ENCODE measurements around the gene PER2. TPM values are rescaled to one million over a fixed set of nuclear protein-coding genes. Genes with fewer than 3 reads are reported as not detected.
"Not testable (repeated sequence)": the region's sequence is repeated elsewhere in the genome, so short reads cannot be mapped to it uniquely, and the experiment has no call there.

The PER2 gene
- polyA plus RNA-seq, 2 donors, result 4.9 to 12.6 TPM

DNA sequence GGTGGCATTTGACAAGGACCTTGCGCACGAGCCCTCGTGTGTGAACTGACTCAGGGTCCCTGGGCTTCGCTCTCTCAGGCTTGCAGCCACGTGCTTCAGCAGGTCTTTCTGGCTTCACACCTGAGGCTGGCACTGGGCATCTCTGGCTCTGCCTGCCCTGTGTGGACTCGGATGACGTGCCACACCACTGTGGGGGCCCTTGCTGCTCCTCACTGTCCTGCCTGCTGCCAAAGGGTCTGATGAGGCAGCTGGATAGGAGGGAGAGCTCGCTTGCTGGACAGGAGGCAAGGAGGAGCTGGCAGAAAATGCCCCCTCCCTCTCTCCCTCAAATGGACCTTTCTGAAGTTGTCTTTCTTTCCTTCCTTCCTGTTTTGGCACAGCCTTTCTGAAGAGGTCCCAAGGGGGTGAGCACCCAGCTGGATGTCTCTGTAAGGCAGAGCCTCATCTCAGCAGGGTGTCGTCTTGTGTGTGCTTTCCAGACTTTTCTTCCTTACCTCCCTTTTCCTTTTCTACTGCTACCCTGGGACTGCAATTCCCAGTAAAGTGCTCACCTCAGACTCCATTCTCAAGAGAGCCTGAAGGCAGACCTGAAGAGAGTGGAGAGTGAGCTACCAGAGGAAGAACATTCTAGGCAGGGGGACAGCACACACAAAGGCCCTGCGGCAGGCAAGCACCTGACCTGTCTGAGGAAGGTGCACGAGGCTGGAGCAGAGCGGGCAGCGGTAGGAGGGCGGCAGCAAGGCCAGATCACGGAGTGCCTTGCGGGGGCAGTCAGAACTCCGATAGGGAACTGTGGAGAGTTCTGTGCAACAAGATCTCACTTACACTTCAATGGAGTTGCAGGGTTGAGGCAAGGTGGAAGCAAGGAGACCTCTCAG is 5.3 kb downstream of the PER2 start:
- no peak overlapping the region for H3K4me3 ChIP-seq (ENCODE audit: low read depth in 1 of 2, low read length in 2 of 2)
- no peaks in the 10 kb centered on the region for H3K9me3 ChIP-seq (ENCODE audit: control insufficient read depth in 2 of 2, insufficient read depth in 1 of 2, low read depth in 1 of 2, low read length in 1 of 2)
- no peak overlapping the region for H3K27ac ChIP-seq (ENCODE audit: low read depth in 2 of 2, low read length in 1 of 2)
- WGBS, 2 donors, result 87 to 88% methylated on average over 17 of the region's 17 CpGs
- H3K36me3 ChIP-seq (ENCODE audit: control insufficient read depth in 2 of 2, insufficient read depth in 2 of 2, low read length in 1 of 2), result peaks cover 0 to 5% of the 10 kb centered on the region in 2 donors
- H3K27me3 ChIP-seq (ENCODE audit: control insufficient read depth in 1 of 2, insufficient read depth in 2 of 2, low read length in 2 of 2), result no peaks in the 10 kb centered on the region
- H3K4me1 ChIP-seq (ENCODE audit: control insufficient read depth in 2 of 2, insufficient read depth in 2 of 2, low read length in 1 of 2), result peaks cover 18 to 27% of the 10 kb centered on the region in 2 donors

GRCh38 chr2:238281826-238282480 is 6.5 kb downstream of the PER2 start:
- Histone ChIP-seq H3K27ac (ENCODE audit: low read depth in 2 of 2, low read length in 1 of 2) (no peak overlapping the region), H3K9me3 (ENCODE audit: control insufficient read depth in 2 of 2, insufficient read depth in 1 of 2, low read depth in 1 of 2, low read length in 1 of 2) (no peaks in the 10 kb centered on the region), H3K36me3 (ENCODE audit: control insufficient read depth in 2 of 2, insufficient read depth in 2 of 2, low read length in 1 of 2) (peaks cover 0 to 9% of the 10 kb centered on the region in 2 donors), H3K27me3 (ENCODE audit: control insufficient read depth in 1 of 2, insufficient read depth in 2 of 2, low read length in 2 of 2) (no peaks in the 10 kb centered on the region), H3K4me1 (ENCODE audit: control insufficient read depth in 2 of 2, insufficient read depth in 2 of 2, low read length in 1 of 2) (peaks cover 18 to 19% of the 10 kb centered on the region in 2 donors), H3K4me3 (ENCODE audit: low read depth in 1 of 2, low read length in 2 of 2) (no peak overlapping the region)
- 89 to 90% methylated on average over 13 of the region's 13 CpGs for WGBS, 2 donors

DNA sequence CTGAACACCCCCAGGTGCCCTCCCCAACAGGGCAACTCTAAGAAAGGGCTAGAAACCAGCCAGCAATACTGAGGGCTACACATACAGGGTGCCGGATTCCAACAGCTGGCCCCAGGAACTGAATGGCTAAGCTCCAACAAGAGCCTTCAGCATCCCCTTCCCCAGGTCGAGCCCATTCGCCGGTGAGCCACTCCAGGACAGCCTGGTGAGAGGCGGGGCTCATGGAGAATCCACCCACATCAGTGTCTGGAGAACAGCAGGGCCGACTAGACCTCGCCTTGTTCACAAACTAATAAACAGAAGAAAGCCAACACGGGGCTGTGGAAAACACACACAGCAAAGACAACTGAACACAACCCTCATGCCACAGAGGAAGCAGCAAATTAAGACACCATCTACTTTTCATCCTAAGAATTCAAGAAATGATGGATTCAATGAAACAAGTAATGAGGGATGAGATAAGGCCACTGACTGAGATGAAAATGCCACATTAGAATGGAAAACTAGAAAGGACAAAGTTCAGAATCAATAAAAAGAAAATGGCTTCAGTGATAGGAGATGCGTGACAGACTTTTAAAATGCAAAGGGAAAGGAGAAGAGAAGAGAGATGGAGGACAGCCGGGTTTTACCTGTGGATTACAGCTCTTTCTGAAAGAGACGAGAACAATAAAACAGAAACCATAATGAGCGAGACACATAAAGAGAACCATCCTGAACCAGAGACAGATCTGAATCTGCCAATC is 8.2 kb downstream of the PER2 start:
- Histone ChIP-seq H3K27ac (ENCODE audit: low read depth in 2 of 2, low read length in 1 of 2) (no peak overlapping the region), H3K9me3 (ENCODE audit: control insufficient read depth in 2 of 2, insufficient read depth in 1 of 2, low read depth in 1 of 2, low read length in 1 of 2) (no peaks in the 10 kb centered on the region)

DNA sequence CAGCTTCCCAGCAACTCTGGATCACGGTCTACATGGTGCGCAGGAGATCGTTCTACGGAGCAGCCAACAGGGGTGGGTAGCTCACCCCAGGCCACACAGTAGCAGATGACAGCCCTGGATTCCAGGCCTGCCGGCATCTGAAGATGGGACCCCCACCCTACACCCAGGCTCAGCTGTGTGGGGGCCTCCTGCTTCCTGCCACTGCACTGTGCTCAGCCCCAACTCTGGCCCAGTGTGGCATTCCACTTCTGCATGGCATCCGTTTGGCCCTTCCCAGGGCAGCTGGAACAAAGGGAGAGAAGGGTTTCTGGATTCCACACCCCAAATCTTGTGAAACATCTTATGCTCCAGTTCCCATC is 9.1 kb downstream of the PER2 start:
- 87 to 90% methylated on average over 6 of the region's 6 CpGs for WGBS, 2 donors
- Histone ChIP-seq H3K9me3 (ENCODE audit: control insufficient read depth in 2 of 2, insufficient read depth in 1 of 2, low read depth in 1 of 2, low read length in 1 of 2) (no peaks in the 10 kb centered on the region), H3K36me3 (ENCODE audit: control insufficient read depth in 2 of 2, insufficient read depth in 2 of 2, low read length in 1 of 2) (peaks cover 11 to 27% of the 10 kb centered on the region in 2 donors), H3K4me3 (ENCODE audit: low read depth in 1 of 2, low read length in 2 of 2) (no peak overlapping the region), H3K27ac (ENCODE audit: low read depth in 2 of 2, low read length in 1 of 2) (no peak overlapping the region), H3K4me1 (ENCODE audit: control insufficient read depth in 2 of 2, insufficient read depth in 2 of 2, low read length in 1 of 2) (peaks cover 8 to 11% of the 10 kb centered on the region in 2 donors), H3K27me3 (ENCODE audit: control insufficient read depth in 1 of 2, insufficient read depth in 2 of 2, low read length in 2 of 2) (no peaks in the 10 kb centered on the region)

More for the DNA sequence above, 8.2 kb downstream of the PER2 start:
- H3K4me3 ChIP-seq (ENCODE audit: low read depth in 1 of 2, low read length in 2 of 2), result no peak overlapping the region
- H3K36me3 ChIP-seq (ENCODE audit: control insufficient read depth in 2 of 2, insufficient read depth in 2 of 2, low read length in 1 of 2), result peaks cover 7 to 23% of the 10 kb centered on the region in 2 donors
- peaks cover 16% of the 10 kb centered on the region in 2 donors for H3K4me1 ChIP-seq (ENCODE audit: control insufficient read depth in 2 of 2, insufficient read depth in 2 of 2, low read length in 1 of 2)
- WGBS, 2 donors, result 75 to 88% methylated on average over 12 of the region's 12 CpGs
- no peaks in the 10 kb centered on the region for H3K27me3 ChIP-seq (ENCODE audit: control insufficient read depth in 1 of 2, insufficient read depth in 2 of 2, low read length in 2 of 2)

DNA sequence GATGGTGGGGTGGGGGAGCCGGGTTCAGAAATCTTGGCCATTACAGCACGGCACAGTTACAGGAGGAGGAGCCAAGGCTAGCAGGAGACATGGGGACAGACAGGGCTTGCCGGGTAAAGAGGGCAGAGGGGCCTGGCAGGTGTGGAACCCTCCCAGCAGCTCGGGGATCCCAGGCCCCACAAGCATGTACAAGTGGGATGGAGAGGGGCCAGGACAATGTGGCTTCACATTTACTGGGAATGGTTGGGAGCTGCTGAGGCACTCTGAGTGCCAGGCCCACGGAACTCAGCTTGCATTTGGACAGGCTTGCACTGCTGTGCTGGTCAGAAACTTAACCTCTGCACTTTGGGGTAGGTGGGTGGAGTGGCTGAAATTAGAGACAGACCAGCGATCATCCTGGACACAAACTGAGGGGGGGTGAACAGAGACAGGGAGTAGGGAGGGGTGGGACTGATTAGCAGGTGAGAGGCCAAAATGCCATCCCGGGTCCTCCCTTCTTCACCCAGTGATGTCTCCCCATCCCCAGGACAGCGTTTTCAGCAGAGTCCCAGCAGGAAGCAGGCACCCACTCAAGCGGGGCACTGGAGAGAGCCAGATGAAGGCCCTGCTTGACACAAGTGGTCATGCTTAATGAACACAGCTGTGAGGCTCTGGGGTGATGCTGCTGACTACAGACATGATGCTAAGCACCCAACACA is 9.6 kb downstream of the PER2 start:
- no peak overlapping the region for H3K27ac ChIP-seq (ENCODE audit: low read depth in 2 of 2, low read length in 1 of 2)
- H3K9me3 ChIP-seq (ENCODE audit: control insufficient read depth in 2 of 2, insufficient read depth in 1 of 2, low read depth in 1 of 2, low read length in 1 of 2), result no peaks in the 10 kb centered on the region
- peaks cover 11 to 27% of the 10 kb centered on the region in 2 donors for H3K36me3 ChIP-seq (ENCODE audit: control insufficient read depth in 2 of 2, insufficient read depth in 2 of 2, low read length in 1 of 2)
- no peak overlapping the region for H3K4me3 ChIP-seq (ENCODE audit: low read depth in 1 of 2, low read length in 2 of 2)
- H3K27me3 ChIP-seq (ENCODE audit: control insufficient read depth in 1 of 2, insufficient read depth in 2 of 2, low read length in 2 of 2), result no peaks in the 10 kb centered on the region
- peaks cover 8 to 11% of the 10 kb centered on the region in 2 donors for H3K4me1 ChIP-seq (ENCODE audit: control insufficient read depth in 2 of 2, insufficient read depth in 2 of 2, low read length in 1 of 2)
- WGBS, 2 donors, result 63 to 68% methylated on average over 9 of the region's 9 CpGs

GRCh38 chr2:238277695-238278094 is 10.7 kb downstream of the PER2 start:
- Histone ChIP-seq H3K36me3 (ENCODE audit: control insufficient read depth in 2 of 2, insufficient read depth in 2 of 2, low read length in 1 of 2) (peaks cover 14 to 29% of the 10 kb centered on the region in 2 donors), H3K27me3 (ENCODE audit: control insufficient read depth in 1 of 2, insufficient read depth in 2 of 2, low read length in 2 of 2) (no peaks in the 10 kb centered on the region), H3K4me3 (ENCODE audit: low read depth in 1 of 2, low read length in 2 of 2) (no peak overlapping the region), H3K27ac (ENCODE audit: low read depth in 2 of 2, low read length in 1 of 2) (no peak overlapping the region), H3K9me3 (ENCODE audit: control insufficient read depth in 2 of 2, insufficient read depth in 1 of 2, low read depth in 1 of 2, low read length in 1 of 2) (no peaks in the 10 kb centered on the region), H3K4me1 (ENCODE audit: control insufficient read depth in 2 of 2, insufficient read depth in 2 of 2, low read length in 1 of 2) (peaks cover 5 to 8% of the 10 kb centered on the region in 2 donors)
- WGBS, 2 donors, result 86 to 88% methylated on average over 15 of the region's 15 CpGs

- Histone ChIP-seq H3K4me1 (ENCODE audit: control insufficient read depth in 2 of 2, insufficient read depth in 2 of 2, low read length in 1 of 2) (peaks cover 0 to 2% of the 10 kb centered on the region in 2 donors), H3K36me3 (ENCODE audit: control insufficient read depth in 2 of 2, insufficient read depth in 2 of 2, low read length in 1 of 2) (peaks cover 21 to 43% of the 10 kb centered on the region in 2 donors), H3K9me3 (ENCODE audit: control insufficient read depth in 2 of 2, insufficient read depth in 1 of 2, low read depth in 1 of 2, low read length in 1 of 2) (no peaks in the 10 kb centered on the region), H3K4me3 (ENCODE audit: low read depth in 1 of 2, low read length in 2 of 2) (no peak overlapping the region), H3K27ac (ENCODE audit: low read depth in 2 of 2, low read length in 1 of 2) (no peak overlapping the region), H3K27me3 (ENCODE audit: control insufficient read depth in 1 of 2, insufficient read depth in 2 of 2, low read length in 2 of 2) (no peaks in the 10 kb centered on the region)
- WGBS, 2 donors, result 88 to 91% methylated on average over 20 of the region's 20 CpGs
These were observed 14.1 kb downstream of the PER2 start for GRCh38 chr2:238274152-238274865.

GRCh38 chr2:238273433-238273832 is 15.0 kb downstream of the PER2 start:
- 73 to 80% methylated on average over 10 of the region's 10 CpGs for WGBS, 2 donors
- not testable (repeated sequence) for H3K27me3 ChIP-seq (ENCODE audit: control insufficient read depth in 1 of 2, insufficient read depth in 2 of 2, low read length in 2 of 2); H3K4me3 ChIP-seq (ENCODE audit: low read depth in 1 of 2, low read length in 2 of 2); H3K27ac ChIP-seq (ENCODE audit: low read depth in 2 of 2, low read length in 1 of 2); H3K9me3 ChIP-seq (ENCODE audit: control insufficient read depth in 2 of 2, insufficient read depth in 1 of 2, low read depth in 1 of 2, low read length in 1 of 2); H3K4me1 ChIP-seq (ENCODE audit: control insufficient read depth in 2 of 2, insufficient read depth in 2 of 2, low read length in 1 of 2)
- H3K36me3 ChIP-seq (ENCODE audit: control insufficient read depth in 2 of 2, insufficient read depth in 2 of 2, low read length in 1 of 2), result peaks cover 24 to 43% of the 10 kb centered on the region in 2 donors

All from esophagus (tissue), 2 donors.